ENCODE data around the gene OR6C3.

The OR6C3 gene

GRCh38 chr12:55365086-55365485 lies 34.5 kb downstream of the OR6C3 start:
- TF ChIP-seq REST (IDR thresholded peaks at IDR 0.05; ENCODE audit: low read depth), result no peak
- TF ChIP-seq CREB1 (IDR thresholded peaks at IDR 0.05; ENCODE audit: low read depth), result no peak
- no peak for TF ChIP-seq EGR1 (IDR thresholded peaks at IDR 0.05)
- no peak for TF ChIP-seq MAX (IDR thresholded peaks at IDR 0.05)
- no peak for TF ChIP-seq EP300 (IDR thresholded peaks at IDR 0.05; ENCODE audit: borderline replicate concordance)
- no peak for TF ChIP-seq TAF1 (IDR thresholded peaks at IDR 0.05; ENCODE audit: low read depth)
- no peak for TF ChIP-seq NFIC (IDR thresholded peaks at IDR 0.05)
- no peak for TF ChIP-seq CEBPB (IDR thresholded peaks at IDR 0.05)
- no peak for TF ChIP-seq RAD21 (IDR thresholded peaks at IDR 0.05; ENCODE audit: low read depth)
- no peak for TF ChIP-seq ZBTB7A (IDR thresholded peaks at IDR 0.05; ENCODE audit: low read depth)
- TF ChIP-seq YY1 (IDR thresholded peaks at IDR 0.05; ENCODE audit: low read depth), result no peak
- TF ChIP-seq FOXM1 (IDR thresholded peaks at IDR 0.05; ENCODE audit: borderline replicate concordance, low read depth), result no peak

DNA sequence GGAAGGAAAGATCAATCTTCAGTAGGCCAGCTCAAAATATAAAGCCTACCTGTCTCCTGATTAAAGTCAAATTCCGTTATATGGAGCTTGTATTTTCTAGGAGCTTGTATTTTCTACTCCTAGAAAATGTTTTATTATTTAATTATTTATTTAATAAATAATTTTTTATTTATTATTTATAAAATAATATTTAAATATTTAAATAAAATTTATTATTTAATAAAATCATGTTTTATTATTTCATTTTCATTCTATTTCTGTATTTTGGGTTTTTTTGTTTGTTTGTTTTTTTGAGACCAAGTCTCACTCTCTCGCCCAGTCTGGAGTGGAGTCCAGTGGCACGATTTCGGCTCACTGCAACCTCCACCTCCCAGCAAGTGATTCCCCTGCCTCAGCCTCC lies 42.0 kb downstream of the OR6C3 start:
- TF ChIP-seq FOXM1 (IDR thresholded peaks at IDR 0.05; ENCODE audit: borderline replicate concordance, low read depth) (no peak), ZBTB7A (IDR thresholded peaks at IDR 0.05; ENCODE audit: low read depth) (no peak), MAX (IDR thresholded peaks at IDR 0.05) (no peak), CREB1 (IDR thresholded peaks at IDR 0.05; ENCODE audit: low read depth) (no peak), NFIC (IDR thresholded peaks at IDR 0.05) (no peak)

Data from Ishikawa (cell line).